OCI-LY1 (cell line): ENCODE data around the gene BMP8B.

Experiments used
- EZH2 ChIP-seq: fragments of 200-600 bp; sonication (generic), shearing (Covaris generic); IDR thresholded peaks from 2 replicates; pipeline ENCODE4 v1.8.0; 2017; ENCODE audit warnings: borderline replicate concordance, mixed run types, mild to moderate bottlenecking, antibody characterized with exemption, low read length, moderate library complexity, mixed read lengths
- TF ChIP-seq, protein P1 (sequence below): fragments of 200-600 bp; sonication (generic), shearing (Covaris generic); IDR thresholded peaks from 2 replicates; pipeline ENCODE4 v1.5.1; 2017; ENCODE audit warnings: mild to moderate bottlenecking, antibody characterized with exemption, low read length, moderate library complexity, mixed read lengths

DNA sequence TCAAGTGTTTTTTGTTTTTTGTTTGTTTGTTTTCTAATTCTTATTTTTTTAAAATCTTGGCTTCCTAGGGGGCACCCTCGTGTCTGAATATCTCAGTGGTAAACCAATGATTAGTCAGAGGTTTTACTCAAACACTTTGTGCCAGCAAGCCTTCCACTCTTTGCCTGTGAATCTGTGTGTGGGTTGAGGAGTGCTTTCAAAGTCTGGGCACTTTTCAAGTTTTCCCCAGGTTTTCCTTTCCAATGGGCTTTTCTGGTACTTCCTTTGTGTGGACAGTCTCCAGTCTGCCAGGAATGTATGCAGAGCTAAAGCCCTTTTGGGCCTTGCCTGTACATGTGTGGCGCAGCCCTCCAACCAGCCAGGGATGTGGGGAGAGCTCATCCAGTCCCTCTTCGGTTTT is 59.6 kb downstream of the BMP8B start:
- TF ChIP-seq, protein P1, sequence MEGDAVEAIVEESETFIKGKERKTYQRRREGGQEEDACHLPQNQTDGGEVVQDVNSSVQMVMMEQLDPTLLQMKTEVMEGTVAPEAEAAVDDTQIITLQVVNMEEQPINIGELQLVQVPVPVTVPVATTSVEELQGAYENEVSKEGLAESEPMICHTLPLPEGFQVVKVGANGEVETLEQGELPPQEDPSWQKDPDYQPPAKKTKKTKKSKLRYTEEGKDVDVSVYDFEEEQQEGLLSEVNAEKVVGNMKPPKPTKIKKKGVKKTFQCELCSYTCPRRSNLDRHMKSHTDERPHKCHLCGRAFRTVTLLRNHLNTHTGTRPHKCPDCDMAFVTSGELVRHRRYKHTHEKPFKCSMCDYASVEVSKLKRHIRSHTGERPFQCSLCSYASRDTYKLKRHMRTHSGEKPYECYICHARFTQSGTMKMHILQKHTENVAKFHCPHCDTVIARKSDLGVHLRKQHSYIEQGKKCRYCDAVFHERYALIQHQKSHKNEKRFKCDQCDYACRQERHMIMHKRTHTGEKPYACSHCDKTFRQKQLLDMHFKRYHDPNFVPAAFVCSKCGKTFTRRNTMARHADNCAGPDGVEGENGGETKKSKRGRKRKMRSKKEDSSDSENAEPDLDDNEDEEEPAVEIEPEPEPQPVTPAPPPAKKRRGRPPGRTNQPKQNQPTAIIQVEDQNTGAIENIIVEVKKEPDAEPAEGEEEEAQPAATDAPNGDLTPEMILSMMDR = no peak
- TF ChIP-seq EZH2 = no peak
